ENCODE data around the gene KPNA5. TPM values are rescaled to one million over a fixed set of nuclear protein-coding genes. Genes with fewer than 3 reads are reported as not detected.
A peak's percentile ranks its signal among the peaks of the same experiment; 100 is the strongest.

Gene KPNA5
- total and polyA plus RNA-seq, 9 of the 15 experiments (the other 6 are each of a cell fraction or from before 2014, with no cell fraction given), result 3.2 to 10.3 (median 6.5) TPM

DNA sequence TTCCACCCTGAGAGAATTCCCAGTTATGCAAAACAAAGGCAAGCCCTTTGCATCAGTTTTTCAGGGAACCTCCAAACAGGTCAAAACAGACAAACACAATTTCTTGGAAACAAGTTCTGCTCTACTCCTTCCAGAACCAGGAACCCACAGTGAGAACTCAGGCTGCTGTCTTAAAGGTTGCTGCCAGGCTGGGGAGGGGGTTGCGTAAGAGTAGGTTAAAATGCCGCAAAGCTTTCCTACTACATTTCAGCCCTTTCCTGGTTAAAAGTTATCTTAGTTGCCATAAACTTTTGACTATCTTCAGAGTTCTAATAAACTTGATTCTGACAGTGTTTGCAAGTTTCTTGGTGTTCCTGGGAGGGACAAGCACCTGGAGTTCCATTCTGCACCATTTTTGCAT lies 33.8 kb downstream of the KPNA5 start:
- 97% methylated on average over 2 of the region's 2 CpGs for WGBS (ENCODE audit: insufficient coverage, low coverage, missing lambda C conversion rate)
- Histone ChIP-seq H3K4me3 (no peak overlapping the region), H3K9ac (ENCODE audit: insufficient read depth in 1 of 2, low read depth in 2 of 2, low read length in 2 of 2) (no peak overlapping the region), H2AFZ (ENCODE audit: low read depth, low read length) (no peak overlapping the region), H3K79me2 (ENCODE audit: control insufficient read depth, insufficient read depth, low read length) (no peaks in the 10 kb centered on the region), H3K9me3 (replicated peaks; ENCODE audit: control insufficient read depth, insufficient read depth, low read depth, low read length) (no peaks in the 10 kb centered on the region), H4K20me1 (replicated peaks; ENCODE audit: control insufficient read depth, insufficient read depth, low read length) (no peaks in the 10 kb centered on the region), H3K27ac (ENCODE audit: extremely low read depth, low read depth, low read length) (no peak overlapping the region), H3K27me3 (ENCODE audit: control insufficient read depth in 2 of 2, insufficient read depth in 2 of 2, low read length in 2 of 2) (no peaks in the 10 kb centered on the region), H3K4me2 (ENCODE audit: insufficient read depth, low read length) (no peak overlapping the region), H3K36me3 (ENCODE audit: control insufficient read depth, insufficient read depth, low read length) (peaks cover 23% of the 10 kb centered on the region; the same call in 2 of the 3 replicates), H3K4me1 (replicated peaks in 1 of 2; ENCODE audit: control insufficient read depth in 2 of 2, insufficient read depth in 2 of 2, low read length in 2 of 2) (no peaks in the 10 kb centered on the region), H3K9me1 (ENCODE audit: control insufficient read depth, insufficient read depth, low read length) (no peaks in the 10 kb centered on the region)
- no peak for TF ChIP-seq ZNF316 (IDR thresholded peaks at IDR 0.05)
- TF ChIP-seq BRD4 (IDR thresholded peaks at IDR 0.05), result no peak
- no peak for TF ChIP-seq CEBPG (CRISPR knock-in tag; IDR thresholded peaks at IDR 0.05)
- peak in 1 of 2 experiments; percentile 45; a peak in 1 of 4 replicates for TF ChIP-seq CEBPG (tag; conservative IDR thresholded peaks at IDR 0.05 in 1 of 2, IDR thresholded peaks at IDR 0.05 in 1 of 2)
- TF ChIP-seq ZNF174 (CRISPR knock-in tag; IDR thresholded peaks at IDR 0.05), result no peak
- no peak for TF ChIP-seq EHMT2 (IDR thresholded peaks at IDR 0.05)
- peak; percentile 80 for TF ChIP-seq CEBPB (tag; IDR thresholded peaks at IDR 0.05)
- DNase-seq (ENCODE audit: extremely low read depth in 1 of 4, low spot score in 3 of 4) (no peak), FAIRE-seq (no peak), ATAC-seq (no peak)
- POLR2A ChIA-PET, result no interaction called here
- CTCF ChIA-PET (ENCODE audit: low intra/inter-chr PET ratio), result no interaction called here
- in situ Hi-C loops (cut with MboI) (no loop called here), intact Hi-C loops (cut with micrococcal nuclease) (no loop called here)
- BruUV-seq (replicated peaks), result no TSS peak

DNA sequence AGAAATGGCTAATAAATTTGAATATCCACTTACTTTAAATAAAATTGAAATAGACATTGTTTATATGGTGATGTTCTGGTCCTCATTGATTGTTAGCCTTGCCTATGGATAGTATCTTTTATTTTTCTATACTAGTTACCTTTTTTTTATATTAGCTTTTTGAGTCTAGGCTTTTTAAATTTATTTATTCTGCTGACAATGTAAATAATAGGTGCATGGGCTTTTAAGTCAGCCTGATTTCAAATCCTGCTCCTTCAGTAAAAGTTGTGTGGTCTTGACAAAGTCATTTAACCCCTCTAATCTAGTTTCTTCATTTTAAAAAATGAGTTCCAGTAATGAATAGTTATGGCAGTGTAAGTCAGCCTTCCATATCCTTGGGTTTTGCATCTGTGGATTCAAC lies 45.9 kb downstream of the KPNA5 start:
- Histone ChIP-seq H3K9me3 (replicated peaks; ENCODE audit: control insufficient read depth, insufficient read depth, low read depth, low read length) (no peaks in the 10 kb centered on the region), H3K27ac (ENCODE audit: extremely low read depth, low read depth, low read length) (no peak overlapping the region), H3K79me2 (ENCODE audit: control insufficient read depth, insufficient read depth, low read length) (no peaks in the 10 kb centered on the region), H3K4me3 (no peak overlapping the region), H3K36me3 (ENCODE audit: control insufficient read depth, insufficient read depth, low read length) (peaks cover 45% of the 10 kb centered on the region), H2AFZ (ENCODE audit: low read depth, low read length) (no peak overlapping the region), H3K9ac (ENCODE audit: insufficient read depth in 1 of 2, low read depth in 2 of 2, low read length in 2 of 2) (no peak overlapping the region), H3K4me1 (replicated peaks in 1 of 2; ENCODE audit: control insufficient read depth in 2 of 2, insufficient read depth in 2 of 2, low read length in 2 of 2) (no peaks in the 10 kb centered on the region), H3K27me3 (ENCODE audit: control insufficient read depth in 2 of 2, insufficient read depth in 2 of 2, low read length in 2 of 2) (no peaks in the 10 kb centered on the region), H3K4me2 (ENCODE audit: insufficient read depth, low read length) (no peak overlapping the region), H4K20me1 (replicated peaks; ENCODE audit: control insufficient read depth, insufficient read depth, low read length) (no peaks in the 10 kb centered on the region), H3K9me1 (ENCODE audit: control insufficient read depth, insufficient read depth, low read length) (no peaks in the 10 kb centered on the region)
- ChIA-PET CTCF (ENCODE audit: low intra/inter-chr PET ratio) (no interaction called here), POLR2A (no interaction called here)
- in situ Hi-C loops (cut with MboI) (no loop called here), intact Hi-C loops (cut with micrococcal nuclease) (no loop called here)
- BruUV-seq (replicated peaks), result no TSS peak
- no peak for ATAC-seq
- FAIRE-seq, result no peak
- no peak for DNase-seq (ENCODE audit: extremely low read depth in 1 of 4, low spot score in 3 of 4)
- TF ChIP-seq, protein P1, sequence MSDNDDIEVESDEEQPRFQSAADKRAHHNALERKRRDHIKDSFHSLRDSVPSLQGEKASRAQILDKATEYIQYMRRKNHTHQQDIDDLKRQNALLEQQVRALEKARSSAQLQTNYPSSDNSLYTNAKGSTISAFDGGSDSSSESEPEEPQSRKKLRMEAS (CRISPR knock-in tag; IDR thresholded peaks at IDR 0.05), result no peak
- TF ChIP-seq C11orf30 (IDR thresholded peaks at IDR 0.05; ENCODE audit: low read depth) (peak; percentile 31; the same call in 1 of the 2 replicates), ZSCAN29 (IDR thresholded peaks at IDR 0.05) (no peak), ZNF316 (IDR thresholded peaks at IDR 0.05) (peak; percentile 70), ZNF282 (CRISPR knock-in tag; IDR thresholded peaks at IDR 0.05) (no peak), ZNF764 (CRISPR knock-in tag; IDR thresholded peaks at IDR 0.05; ENCODE audit: low read depth) (no peak), ATF1 (CRISPR knock-in tag; IDR thresholded peaks at IDR 0.05) (no peak), ATF1 (tag; IDR thresholded peaks at IDR 0.05) (no peak), MAFF (IDR thresholded peaks at IDR 0.05; ENCODE audit: low read length) (peak; percentile 38; the same call in 1 of the 2 replicates), RBM25 (IDR thresholded peaks at IDR 0.05; ENCODE audit: low read depth, low read length, severe bottlenecking) (no peak)
- TF ChIP-seq, protein P2, sequence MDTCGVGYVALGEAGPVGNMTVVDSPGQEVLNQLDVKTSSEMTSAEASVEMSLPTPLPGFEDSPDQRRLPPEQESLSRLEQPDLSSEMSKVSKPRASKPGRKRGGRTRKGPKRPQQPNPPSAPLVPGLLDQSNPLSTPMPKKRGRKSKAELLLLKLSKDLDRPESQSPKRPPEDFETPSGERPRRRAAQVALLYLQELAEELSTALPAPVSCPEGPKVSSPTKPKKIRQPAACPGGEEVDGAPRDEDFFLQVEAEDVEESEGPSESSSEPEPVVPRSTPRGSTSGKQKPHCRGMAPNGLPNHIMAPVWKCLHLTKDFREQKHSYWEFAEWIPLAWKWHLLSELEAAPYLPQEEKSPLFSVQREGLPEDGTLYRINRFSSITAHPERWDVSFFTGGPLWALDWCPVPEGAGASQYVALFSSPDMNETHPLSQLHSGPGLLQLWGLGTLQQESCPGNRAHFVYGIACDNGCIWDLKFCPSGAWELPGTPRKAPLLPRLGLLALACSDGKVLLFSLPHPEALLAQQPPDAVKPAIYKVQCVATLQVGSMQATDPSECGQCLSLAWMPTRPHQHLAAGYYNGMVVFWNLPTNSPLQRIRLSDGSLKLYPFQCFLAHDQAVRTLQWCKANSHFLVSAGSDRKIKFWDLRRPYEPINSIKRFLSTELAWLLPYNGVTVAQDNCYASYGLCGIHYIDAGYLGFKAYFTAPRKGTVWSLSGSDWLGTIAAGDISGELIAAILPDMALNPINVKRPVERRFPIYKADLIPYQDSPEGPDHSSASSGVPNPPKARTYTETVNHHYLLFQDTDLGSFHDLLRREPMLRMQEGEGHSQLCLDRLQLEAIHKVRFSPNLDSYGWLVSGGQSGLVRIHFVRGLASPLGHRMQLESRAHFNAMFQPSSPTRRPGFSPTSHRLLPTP (IDR thresholded peaks at IDR 0.05; ENCODE audit: borderline replicate concordance, extremely low read depth, insufficient read length), result no peak
